IMR-90 (cell line): ENCODE results near the gene TBCC. TPM values are rescaled to one million over a fixed set of nuclear protein-coding genes. Genes with fewer than 3 reads are reported as not detected.
A peak's percentile ranks its signal among the peaks of the same experiment; 100 is the strongest.

ENCODE experiments used
- ATAC-seq: fragments of 200-7000 bp; cut with Tn5 transposase; 2 replicates; pipeline ENCODE4 v1.9.1; 2020; ENCODE audit warnings: low read depth, mild to moderate bottlenecking, moderate library complexity
- BruUV-seq: library from RNA; stranded (reverse); fragments of 400-500 nt; replicated peaks from 2 replicates; lab custom pipeline; 2021; lab: Mats Ljungman, UMichigan
- CTCF ChIA-PET: fragments of 300-600 bp; formaldehyde crosslinking; extraction: SDS; loops from one replicate; lab custom pipeline; 2021; ENCODE audit warnings: antibody characterized with exemption; lab: Yijun Ruan, JAX
- POLR2A ChIA-PET: fragments of 300-600 bp; sonication (Branson Sonifier 250); formaldehyde crosslinking; loops from one replicate; lab custom pipeline; 2022; ENCODE audit warnings: antibody characterized with exemption; ENCODE audit not compliant: unreplicated experiment; lab: Charles Lee
- DNase-seq: peaks from one replicate; pipeline ENCODE4 v3.0.0; 2013
- H2AFZ ChIP-seq: replicated peaks from 2 replicates; pipeline ENCODE3; 2013; ENCODE audit warnings: low read length, mild to moderate bottlenecking; ENCODE audit not compliant: poor library complexity
- H2AK5ac ChIP-seq: 2 replicates; pipeline ENCODE4 v1.6.1; 2013; ENCODE audit warnings: low read depth, low read length, inconsistent platforms
- H2AK9ac ChIP-seq: replicated peaks from 2 replicates; pipeline ENCODE3; 2013; ENCODE audit warnings: mild to moderate bottlenecking, low read depth, low read length, moderate library complexity; ENCODE audit not compliant: poor library complexity
- H2BK120ac ChIP-seq: 2 replicates; pipeline ENCODE4 v1.6.1; 2013; ENCODE audit warnings: low read depth, low read length, inconsistent platforms
- H2BK15ac ChIP-seq: 3 replicates; pipeline ENCODE4 v1.6.1; 2013; ENCODE audit warnings: low read depth, low read length, inconsistent platforms
- H2BK20ac ChIP-seq: 2 replicates; pipeline ENCODE4 v1.6.1; 2013; ENCODE audit warnings: low read depth, mild to moderate bottlenecking, inconsistent platforms, low read length, moderate library complexity
- H2BK5ac ChIP-seq: 2 replicates; pipeline ENCODE4 v1.6.1; 2013; ENCODE audit warnings: mild to moderate bottlenecking, low read depth, low read length, inconsistent platforms; ENCODE audit not compliant: poor library complexity, severe bottlenecking
- H3K14ac ChIP-seq: replicated peaks from 2 replicates; pipeline ENCODE4 v1.6.1; 2013; ENCODE audit warnings: low read depth, low read length, inconsistent platforms
- H3K18ac ChIP-seq: 2 replicates; pipeline ENCODE4 v1.6.1; 2013; ENCODE audit warnings: low read depth, low read length, control low read depth
- H3K23ac ChIP-seq: 2 replicates; pipeline ENCODE4 v1.6.1; 2013; ENCODE audit warnings: low read depth, low read length, inconsistent platforms
- H3K27ac ChIP-seq: 2 replicates; pipeline ENCODE4 v1.5.1; 2013; ENCODE audit warnings: mild to moderate bottlenecking, control low read depth, low read length; ENCODE audit not compliant: insufficient read depth
- H3K27me3 ChIP-seq: 2 replicates; pipeline ENCODE4 v1.6.1; 2013; ENCODE audit warnings: low read length; ENCODE audit not compliant: control insufficient read depth, insufficient read depth
- H3K36me3 ChIP-seq: 2 replicates; pipeline ENCODE4 v1.6.1; 2013; ENCODE audit warnings: low read length, mixed read lengths; ENCODE audit not compliant: control insufficient read depth, insufficient read depth
- H3K4ac ChIP-seq: 2 replicates; pipeline ENCODE4 v1.6.1; 2013; ENCODE audit warnings: low read depth, low read length, inconsistent platforms
- H3K4me1 ChIP-seq: 2 replicates; pipeline ENCODE4 v1.6.1; 2013; ENCODE audit warnings: low read length, mixed read lengths; ENCODE audit not compliant: control insufficient read depth, insufficient read depth
- H3K4me2 ChIP-seq: 2 replicates; pipeline ENCODE4 v1.6.1; 2013; ENCODE audit warnings: low read depth, mild to moderate bottlenecking, control low read depth, low read length, moderate library complexity
- H3K4me3 ChIP-seq: 2 replicates; pipeline ENCODE4 v1.5.1; 2013; ENCODE audit warnings: low read depth, mild to moderate bottlenecking, control low read depth, low read length, moderate library complexity; ENCODE audit not compliant: insufficient read depth
- H3K56ac ChIP-seq: 2 replicates; pipeline ENCODE4 v1.6.1; 2013; ENCODE audit warnings: low read length, inconsistent platforms; ENCODE audit not compliant: insufficient read depth; ENCODE audit errors: extremely low read depth
- H3K79me1 ChIP-seq, 2 experiments: 2 replicates each; pipeline ENCODE4 v1.6.1; 2013; ENCODE audit warnings: low read length in 2 of 2, inconsistent platforms in 1 of 2, low read depth in 1 of 2
- H3K9ac ChIP-seq: 2 replicates; pipeline ENCODE4 v1.6.1; 2013; ENCODE audit warnings: low read depth, low read length, control low read depth
- H3K9me1 ChIP-seq: 2 replicates; pipeline ENCODE4 v1.6.1; 2013; ENCODE audit warnings: low read length, inconsistent platforms; ENCODE audit not compliant: insufficient read depth
- H3K9me3 ChIP-seq: 2 replicates; pipeline ENCODE4 v1.6.1; 2013; ENCODE audit warnings: low read length; ENCODE audit not compliant: control insufficient read depth, insufficient read depth
- H4K20me1 ChIP-seq: 2 replicates; pipeline ENCODE4 v1.6.1; 2013; ENCODE audit warnings: low read length, inconsistent platforms; ENCODE audit not compliant: insufficient read depth
- H4K5ac ChIP-seq: 2 replicates; pipeline ENCODE4 v1.6.1; 2013; ENCODE audit warnings: mild to moderate bottlenecking, low read depth, low read length, control low read depth
- H4K8ac ChIP-seq, 2 experiments: 2 replicates each; pipeline ENCODE4 v1.6.1; 2013; ENCODE audit warnings: low read depth in 2 of 2, low read length in 2 of 2, control low read depth in 1 of 2, inconsistent platforms in 1 of 2
- H4K91ac ChIP-seq: 2 replicates; pipeline ENCODE4 v1.6.1; 2013; ENCODE audit warnings: low read depth, low read length, inconsistent platforms; ENCODE audit not compliant: insufficient read depth
- MAFK ChIP-seq: IDR thresholded peaks from 2 replicates; pipeline ENCODE4 v1.6.1; 2012; ENCODE audit warnings: low read depth, low read length, improper control_type of control experiment
- RFX5 ChIP-seq: IDR thresholded peaks from 2 replicates; pipeline ENCODE4 v1.8.0; 2012; ENCODE audit warnings: low read depth, mild to moderate bottlenecking, low read length, moderate library complexity
- WGBS, 2 experiments: methylation state at CpG; one replicate each; pipeline versions ENCODE4 v1.1.5 to v1.1.7; 2013; ENCODE audit warnings: missing lambda C conversion rate in 2 of 2; ENCODE audit not compliant: insufficient read length in 1 of 2; ENCODE audit errors: extremely low coverage in 2 of 2; 5-methylcytosine and 5-hydroxymethylcytosine counted together
- dilution Hi-C: fragments of 300-500 bp; cut with HindIII; formaldehyde crosslinking; loops from one replicate; pipeline ENCODE4 v1.14.3; 2018; ENCODE audit warnings: low sequenced_read_pairs; ENCODE audit not compliant: unreplicated experiment
- in situ Hi-C: fragments of 300-500 bp; cut with MboI; formaldehyde crosslinking; loops from 3 replicates; pipeline ENCODE4 v1.14.3; 2019; ENCODE audit warnings: low sequenced_read_pairs, inconsistent platforms, mixed read lengths
- intact Hi-C: fragments of 100-400 bp; cut with micrococcal nuclease; formaldehyde crosslinking; loops from 2 replicates; pipeline ENCODE4 v1.10.0; 2022
- polyA plus RNA-seq, 3 experiments: library from polyadenylated mRNA; depleted of rRNA; stranded (reverse); fragments of >200 nt; gene quantifications; 2 replicates each; pipeline ENCODE4 v1.2.3, GENCODE V29; 2012; ENCODE audit warnings: low replicate concordance in 1 of 3
- total RNA-seq: library from RNA; depleted of rRNA; stranded (reverse); fragments of >200 nt; gene quantifications from 2 replicates; pipeline ENCODE4 v1.2.3, GENCODE V29; 2012

The TBCC gene
- total and polyA plus RNA-seq, 2 of the 4 experiments (the other 2 are of a cell fraction): 23.0 to 32.6 TPM

GRCh38 chr6:42696526-42697267 lies 49.2 kb downstream of the TBCC start:
- peaks cover 9% of the 10 kb centered on the region for H3K4me1 ChIP-seq
- POLR2A ChIA-PET: interaction anchor here (0.8 kb wide), 1 partner anchor 183 kb away, joined by 3 read pairs; no protein-coding TSS in a partner anchor
- ATAC-seq: peak; percentile 66

More at GRCh38 chr6:42696526-42697267, 49.2 kb downstream of the TBCC start:
- 67% methylated on average over 1 of the region's 7 CpGs; no CpG with 5 or more reads in 1 of the 2 experiments for WGBS, 2 experiments
- Histone ChIP-seq H2BK15ac (no peak overlapping the region), H2AFZ (no peak overlapping the region), H3K14ac (peak overlapping the region; percentile 30; the same call in 1 of the 2 replicates), H3K79me1 (peaks cover 0 to 15% of the 10 kb centered on the region in 2 experiments; a peak in 2 of 4 replicates), H4K91ac (no peak overlapping the region), H3K36me3 (peaks cover 8% of the 10 kb centered on the region), H3K4me3 (no peak overlapping the region), H3K9ac (no peak overlapping the region), H4K5ac (no peak overlapping the region), H2BK20ac (no peak overlapping the region; the same call in 1 of the 2 replicates), H3K9me1 (peaks cover 20% of the 10 kb centered on the region), H2BK120ac (no peak overlapping the region), H3K27me3 (no peaks in the 10 kb centered on the region), H2AK9ac (no peak overlapping the region), H3K18ac (no peak overlapping the region), H3K27ac (peak overlapping the region; percentile 36; the same call in 1 of the 2 replicates), H4K20me1 (no peaks in the 10 kb centered on the region; the same call in 1 of the 2 replicates), H3K4me2 (no peak overlapping the region), H4K8ac (0 out of 4 replicates have a peak overlapping the region, but pooled peaks of 1 of the 2 experiments have one; percentile 4), H3K23ac (no peak overlapping the region), H2AK5ac (no peak overlapping the region), H3K4ac (no peak overlapping the region), H3K9me3 (no peaks in the 10 kb centered on the region), H2BK5ac (no peak overlapping the region), H3K56ac (no peak overlapping the region)
- intact Hi-C loops: no loop called here
- DNase-seq: peak; percentile 71
- BruUV-seq: no TSS peak
- CTCF ChIA-PET: interaction anchor here (1.8 kb wide), 1 partner anchor 29 kb away, joined by 6 read pairs; no protein-coding TSS in a partner anchor
- in situ Hi-C loops: no loop called here
- dilution Hi-C loops: no loop called here
- TF ChIP-seq RFX5 (no peak), MAFK (peak; percentile 95)
